ENCODE results near the gene MGA.

Gene MGA

DNA sequence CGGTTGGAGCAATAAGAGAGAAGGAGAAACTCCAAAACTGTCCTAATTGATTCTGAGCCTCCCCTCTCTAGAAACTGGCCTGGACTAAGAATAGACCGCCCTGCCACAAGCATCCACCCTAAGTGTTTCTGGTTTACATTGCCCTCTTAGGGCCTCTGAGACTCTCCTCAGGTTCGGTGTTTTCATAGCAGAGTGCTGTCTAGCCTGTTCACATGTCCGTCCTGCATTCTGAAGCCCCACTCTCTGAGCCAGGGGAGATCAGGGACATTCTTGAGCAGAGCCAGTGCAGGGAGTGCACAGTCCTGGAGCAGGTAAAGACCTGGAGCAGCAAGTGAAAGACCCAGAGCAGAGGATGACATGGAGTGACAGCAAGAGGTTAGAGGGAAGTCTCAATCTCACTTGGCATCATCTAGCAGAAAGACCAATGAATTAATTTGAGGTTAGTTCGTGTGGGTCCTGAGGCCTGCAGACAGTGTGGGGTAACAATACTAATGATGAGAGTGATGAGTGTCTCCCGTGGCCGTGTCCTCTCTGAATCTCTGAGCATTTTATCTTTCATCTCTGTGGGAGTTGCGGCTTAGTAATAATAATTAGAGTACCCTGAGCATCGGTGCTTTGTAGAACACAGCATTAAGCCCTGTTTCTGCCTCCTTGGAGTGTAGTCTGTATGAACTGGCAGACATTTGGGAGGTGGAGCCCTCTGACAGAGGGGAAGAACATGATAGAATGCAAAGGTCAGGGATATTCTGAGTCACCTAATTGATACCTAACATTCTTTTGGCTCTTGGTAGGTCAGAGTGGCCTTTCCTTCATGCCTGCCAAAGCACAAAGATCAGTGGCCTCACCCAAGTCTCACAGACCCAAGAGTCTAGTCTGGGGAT, 138.6 kb downstream of the MGA start:
- H3K4me3 ChIP-seq (ENCODE audit: low read depth, low read length) = no peak overlapping the region
- DNase-seq (ENCODE audit: low read depth) = no peak

- no peak overlapping the region for H3K4me3 ChIP-seq (ENCODE audit: low read depth, low read length)
- DNase-seq (ENCODE audit: low read depth) = no peak
Observed at GRCh38 chr15:41799488-41799805, 139.2 kb downstream of the MGA start.

GRCh38 chr15:41801185-41801584, 141.0 kb downstream of the MGA start:
- DNase-seq (ENCODE audit: low read depth) = no peak
- H3K4me3 ChIP-seq (ENCODE audit: low read depth, low read length) = no peak overlapping the region

DNA sequence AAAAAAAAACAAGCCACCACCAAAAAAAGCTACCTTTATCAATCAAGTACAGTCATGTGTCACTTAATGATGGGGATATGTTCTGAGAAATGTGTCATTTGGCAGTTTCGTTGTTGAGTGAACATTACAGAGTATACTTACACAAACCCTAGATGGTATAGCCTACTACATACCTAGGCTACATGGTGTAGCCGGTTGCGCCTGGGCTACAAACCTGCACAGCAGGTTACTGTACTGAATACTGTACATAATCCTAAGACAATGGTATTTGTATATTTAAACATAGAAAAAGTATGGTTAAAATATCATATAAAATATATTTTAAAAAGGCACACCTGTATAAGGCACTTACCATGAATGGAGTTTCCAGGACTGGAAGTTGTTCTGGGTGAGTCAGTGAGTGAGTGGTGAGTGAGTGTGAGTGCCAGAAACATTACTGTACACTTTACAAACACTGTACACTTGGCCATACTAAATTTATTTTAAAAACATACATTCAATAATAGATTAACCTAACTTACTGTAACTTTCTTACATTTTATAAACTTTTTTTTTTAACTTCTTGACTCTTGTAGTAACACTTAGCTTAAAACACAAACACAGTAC, 141.7 kb downstream of the MGA start:
- DNase-seq (ENCODE audit: low read depth) = no peak
- H3K4me3 ChIP-seq (ENCODE audit: low read depth, low read length) = no peak overlapping the region

GRCh38 chr15:41804361-41804760, 144.2 kb downstream of the MGA start:
- H3K4me3 ChIP-seq (ENCODE audit: low read depth, low read length) = no peak overlapping the region
- DNase-seq (ENCODE audit: low read depth) = no peak

- no peak overlapping the region for H3K4me3 ChIP-seq (ENCODE audit: low read depth, low read length)
- no peak for DNase-seq (ENCODE audit: low read depth)
Observed at GRCh38 chr15:41804916-41805666, 144.9 kb downstream of the MGA start.

GRCh38 chr15:41805711-41806110, 145.5 kb downstream of the MGA start:
- H3K4me3 ChIP-seq (ENCODE audit: low read depth, low read length) = no peak overlapping the region
- DNase-seq (ENCODE audit: low read depth) = no peak

DNA sequence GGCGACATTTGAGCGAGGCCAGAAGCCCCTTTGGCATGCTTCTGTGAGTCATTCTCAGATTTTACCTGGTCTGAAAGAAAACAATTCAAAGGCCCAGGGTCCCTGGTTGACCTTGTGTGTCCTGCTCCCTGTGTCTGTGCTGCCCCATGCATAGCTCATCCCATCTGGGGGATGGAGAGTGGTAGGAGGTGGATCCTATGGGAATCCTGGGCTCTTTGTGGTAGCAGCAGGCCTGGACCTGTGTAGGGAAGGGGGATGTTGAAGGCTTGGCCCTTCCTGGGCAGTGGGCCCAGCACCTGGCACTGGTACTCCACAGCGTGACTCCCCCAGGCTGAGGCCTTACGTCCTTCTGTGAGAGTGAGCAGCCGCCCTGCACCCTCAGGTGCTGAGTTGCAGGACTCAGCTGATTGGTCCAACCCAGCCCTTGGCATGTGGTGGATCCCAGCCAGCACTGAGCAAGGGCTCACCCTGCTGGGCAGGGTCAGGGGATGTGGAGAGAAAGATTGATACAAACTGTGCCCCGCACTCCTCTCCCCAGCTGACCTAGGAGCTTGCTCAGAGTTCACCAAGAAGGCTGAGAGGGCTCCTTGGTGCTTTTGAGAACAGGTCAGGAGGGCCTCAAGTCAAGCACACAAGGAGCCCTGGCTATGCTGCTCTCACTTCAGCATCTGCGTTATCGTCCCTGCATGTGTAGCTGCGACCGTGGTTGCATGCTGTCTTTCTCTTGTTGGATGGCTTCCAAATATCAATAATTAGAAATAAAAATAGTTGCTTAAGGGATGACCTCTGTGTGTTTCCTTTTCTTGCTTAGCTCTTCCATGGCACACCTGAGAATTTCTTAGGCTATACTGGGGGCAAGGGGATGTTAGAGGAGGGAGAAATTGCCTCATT, 146.3 kb downstream of the MGA start:
- no peak for DNase-seq (ENCODE audit: low read depth)
- no peak overlapping the region for H3K4me3 ChIP-seq (ENCODE audit: low read depth, low read length)

GRCh38 chr15:41809121-41809520, 148.9 kb downstream of the MGA start:
- H3K4me3 ChIP-seq (ENCODE audit: low read depth, low read length) = no peak overlapping the region
- no peak for DNase-seq (ENCODE audit: low read depth)

DNA sequence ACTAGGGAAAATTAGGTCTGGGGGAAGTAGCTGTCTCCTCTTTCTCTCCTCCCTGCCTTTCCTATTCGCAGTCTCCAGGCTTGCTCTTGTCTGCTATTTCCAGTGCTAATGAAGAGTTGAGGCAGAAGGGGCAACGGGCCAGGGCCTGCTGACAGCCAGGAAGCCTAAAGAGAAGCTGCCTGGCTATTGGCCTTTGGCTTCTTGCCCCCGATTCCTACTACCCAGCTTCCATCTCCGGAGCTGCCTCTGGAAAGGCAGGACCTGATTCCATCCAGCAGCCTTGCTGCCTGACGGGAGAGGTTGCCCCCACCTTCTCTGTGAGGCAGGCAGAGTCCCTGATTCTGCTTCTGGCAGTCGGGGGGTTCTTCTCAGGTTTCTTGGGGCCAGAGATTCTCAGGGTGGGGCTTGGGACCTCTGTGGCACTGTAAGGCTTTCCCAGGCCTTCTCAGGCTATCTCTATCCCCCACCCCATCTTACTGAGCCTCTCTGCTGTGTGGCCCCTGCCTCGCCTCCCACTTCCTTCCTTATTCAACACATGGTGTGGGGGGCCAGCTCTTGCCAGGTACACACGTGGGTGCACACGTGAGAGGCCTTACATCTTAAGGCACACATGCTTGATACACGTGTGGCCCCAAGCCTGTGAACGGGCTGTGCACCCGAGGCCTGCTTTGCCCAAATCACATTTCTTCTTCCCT, 149.5 kb downstream of the MGA start:
- no peak overlapping the region for H3K4me3 ChIP-seq (ENCODE audit: low read depth, low read length)
- no peak for DNase-seq (ENCODE audit: low read depth)

DNA sequence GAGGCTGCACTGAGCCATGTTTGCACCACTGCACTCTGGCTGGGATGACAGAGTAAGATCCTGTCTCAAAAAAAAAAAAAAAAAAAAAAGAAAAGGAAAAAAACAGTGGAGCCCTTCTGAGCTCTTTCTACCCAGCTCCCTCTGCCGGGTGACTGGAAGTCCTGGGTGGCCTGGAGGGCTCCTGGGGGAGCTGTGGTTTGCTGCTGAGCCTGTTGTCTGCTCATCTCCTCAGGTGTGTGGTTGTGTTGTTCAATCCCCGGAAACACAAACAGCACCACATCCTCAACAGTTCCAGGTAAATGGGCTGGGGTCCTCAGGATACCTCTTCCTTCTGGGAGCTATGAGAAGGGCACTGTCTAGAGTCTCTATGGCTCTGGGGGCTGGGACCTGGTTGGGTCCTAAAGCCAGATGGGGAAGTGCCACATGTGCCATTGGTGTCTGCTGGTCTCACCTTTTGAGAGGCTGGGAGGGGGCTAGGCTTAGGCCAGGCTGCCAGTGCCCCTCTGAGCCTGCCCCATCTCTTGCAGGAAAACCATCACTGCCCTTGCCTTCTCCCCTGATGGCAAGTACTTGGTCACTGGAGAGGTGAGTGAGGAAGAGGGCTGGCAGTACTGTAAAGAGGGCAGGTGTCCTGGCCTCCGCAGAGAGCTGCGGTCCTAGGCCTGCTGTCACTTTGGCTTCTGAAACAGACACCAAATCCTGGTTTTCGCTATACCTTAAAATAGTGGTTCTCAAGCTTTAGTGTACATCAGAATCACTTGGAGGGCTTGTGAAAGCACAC, 150.6 kb downstream of the MGA start:
- DNase-seq (ENCODE audit: low read depth) = no peak
- no peak overlapping the region for H3K4me3 ChIP-seq (ENCODE audit: low read depth, low read length)

- H3K4me3 ChIP-seq (ENCODE audit: low read depth, low read length) = no peak overlapping the region
- no peak for DNase-seq (ENCODE audit: low read depth)
Observed at GRCh38 chr15:41811432-41812195, 151.4 kb downstream of the MGA start.

GRCh38 chr15:41812820-41813375, 152.7 kb downstream of the MGA start:
- no peak for DNase-seq (ENCODE audit: low read depth)
- H3K4me3 ChIP-seq (ENCODE audit: low read depth, low read length) = no peak overlapping the region

DNA sequence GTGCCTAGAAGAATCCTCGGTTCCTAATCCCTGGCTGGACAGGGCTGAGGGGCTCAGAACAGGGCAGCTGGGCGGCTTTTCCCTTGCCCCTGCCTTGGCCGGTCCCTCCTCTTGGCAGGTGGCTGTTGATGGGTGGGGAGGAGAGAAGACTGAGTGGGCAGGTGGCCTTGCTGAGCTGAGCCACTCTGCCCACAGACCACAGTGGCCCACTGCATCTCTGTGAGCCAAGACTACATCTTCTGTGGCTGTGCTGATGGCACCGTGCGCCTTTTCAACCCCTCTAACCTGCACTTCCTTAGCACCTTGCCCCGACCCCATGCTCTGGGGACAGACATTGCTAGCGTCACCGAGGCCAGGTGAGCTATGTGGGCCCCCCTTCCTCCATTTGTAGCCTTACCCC, 153.2 kb downstream of the MGA start:
- no peak for DNase-seq (ENCODE audit: low read depth)
- H3K4me3 ChIP-seq (ENCODE audit: low read depth, low read length) = no peak overlapping the region

DNA sequence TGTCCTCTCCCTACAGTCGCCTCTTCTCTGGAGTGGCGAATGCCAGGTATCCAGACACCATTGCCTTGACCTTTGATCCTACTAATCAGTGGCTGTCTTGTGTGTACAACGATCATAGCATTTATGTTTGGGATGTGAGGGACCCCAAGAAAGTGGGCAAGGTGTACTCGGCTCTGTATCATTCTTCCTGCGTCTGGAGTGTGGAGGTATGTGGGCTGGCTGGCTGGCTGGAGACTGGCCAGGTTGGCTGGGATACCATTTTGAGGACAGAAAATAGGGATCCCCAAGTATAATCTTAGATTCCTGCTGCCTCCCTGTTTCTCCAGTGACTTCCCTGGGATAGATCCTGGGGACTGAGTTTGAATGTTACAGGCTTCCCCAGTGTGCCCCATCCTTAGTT, 154.3 kb downstream of the MGA start:
- DNase-seq (ENCODE audit: low read depth) = no peak
- no peak overlapping the region for H3K4me3 ChIP-seq (ENCODE audit: low read depth, low read length)

GRCh38 chr15:41816788-41817187, 156.6 kb downstream of the MGA start:
- DNase-seq (ENCODE audit: low read depth) = no peak
- no peak overlapping the region for H3K4me3 ChIP-seq (ENCODE audit: low read depth, low read length)

DNA sequence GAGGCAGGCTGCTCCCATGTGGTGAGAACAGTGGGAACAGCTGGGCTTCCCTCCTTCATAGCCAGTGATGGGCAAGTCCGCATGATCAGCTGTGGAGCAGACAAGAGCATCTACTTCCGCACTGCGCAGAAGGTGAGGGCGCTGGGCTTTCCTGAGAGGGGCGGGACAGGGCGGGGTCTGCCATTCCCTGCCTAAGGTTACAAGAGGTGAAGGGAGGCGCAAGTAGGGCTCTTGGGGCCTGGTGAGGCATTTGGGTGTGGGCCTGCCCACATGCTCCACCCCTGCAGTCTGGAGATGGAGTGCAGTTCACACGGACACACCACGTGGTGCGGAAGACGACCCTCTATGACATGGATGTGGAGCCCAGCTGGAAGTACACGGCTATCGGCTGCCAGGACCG, 157.1 kb downstream of the MGA start:
- H3K4me3 ChIP-seq (ENCODE audit: low read depth, low read length) = no peak overlapping the region
- DNase-seq (ENCODE audit: low read depth) = no peak

Data from skeletal muscle cell (primary cell).